Duodenal mucosa (tissue), 2 donors: ENCODE results near the gene POP7.

ENCODE experiments used
- H3K27ac ChIP-seq: one replicate; pipeline ENCODE4 v1.7.0; 2013; ENCODE audit warnings: low read depth, low read length
- H3K27me3 ChIP-seq, 2 donors: one replicate each; pipeline ENCODE4 v1.7.0; 2013; ENCODE audit warnings: low read length in 2 of 2, control low read depth in 1 of 2; ENCODE audit not compliant: insufficient read depth in 2 of 2, control insufficient read depth in 1 of 2
- H3K36me3 ChIP-seq, 2 donors: one replicate each; pipeline ENCODE4 v1.7.0; 2013; ENCODE audit warnings: low read length in 2 of 2, control low read depth in 1 of 2; ENCODE audit not compliant: insufficient read depth in 2 of 2, control insufficient read depth in 1 of 2
- H3K4me1 ChIP-seq, 2 donors: one replicate each; pipeline ENCODE4 v1.7.0; 2013; ENCODE audit warnings: low read length in 2 of 2, control low read depth in 1 of 2; ENCODE audit not compliant: insufficient read depth in 2 of 2, control insufficient read depth in 1 of 2
- H3K4me3 ChIP-seq, 2 donors: one replicate each; pipeline ENCODE4 v1.7.0; 2013; ENCODE audit warnings: low read length in 2 of 2, low read depth in 1 of 2
- H3K9ac ChIP-seq, 2 donors: one replicate each; pipeline ENCODE4 v1.7.0; 2013; ENCODE audit warnings: low read length in 2 of 2, low read depth in 1 of 2
- H3K9me3 ChIP-seq, 2 donors: one replicate each; pipeline ENCODE4 v1.7.0; 2013; ENCODE audit warnings: low read length in 2 of 2, control low read depth in 1 of 2; ENCODE audit not compliant: control insufficient read depth in 1 of 2

The POP7 gene

GRCh38 chr7:100673942-100674410 is 31.9 kb upstream of the POP7 start:
- Histone ChIP-seq H3K4me3 (peak overlapping the region; percentile 85 to 91), H3K9me3 (no peaks in the 10 kb centered on the region), H3K27me3 (no peaks in the 10 kb centered on the region), H3K36me3 (peaks cover 15 to 25% of the 10 kb centered on the region in 2 donors), H3K9ac (peak overlapping the region; percentile 80 to 91), H3K27ac (peak overlapping the region; percentile 98), H3K4me1 (peaks cover 5 to 10% of the 10 kb centered on the region in 2 donors)

DNA sequence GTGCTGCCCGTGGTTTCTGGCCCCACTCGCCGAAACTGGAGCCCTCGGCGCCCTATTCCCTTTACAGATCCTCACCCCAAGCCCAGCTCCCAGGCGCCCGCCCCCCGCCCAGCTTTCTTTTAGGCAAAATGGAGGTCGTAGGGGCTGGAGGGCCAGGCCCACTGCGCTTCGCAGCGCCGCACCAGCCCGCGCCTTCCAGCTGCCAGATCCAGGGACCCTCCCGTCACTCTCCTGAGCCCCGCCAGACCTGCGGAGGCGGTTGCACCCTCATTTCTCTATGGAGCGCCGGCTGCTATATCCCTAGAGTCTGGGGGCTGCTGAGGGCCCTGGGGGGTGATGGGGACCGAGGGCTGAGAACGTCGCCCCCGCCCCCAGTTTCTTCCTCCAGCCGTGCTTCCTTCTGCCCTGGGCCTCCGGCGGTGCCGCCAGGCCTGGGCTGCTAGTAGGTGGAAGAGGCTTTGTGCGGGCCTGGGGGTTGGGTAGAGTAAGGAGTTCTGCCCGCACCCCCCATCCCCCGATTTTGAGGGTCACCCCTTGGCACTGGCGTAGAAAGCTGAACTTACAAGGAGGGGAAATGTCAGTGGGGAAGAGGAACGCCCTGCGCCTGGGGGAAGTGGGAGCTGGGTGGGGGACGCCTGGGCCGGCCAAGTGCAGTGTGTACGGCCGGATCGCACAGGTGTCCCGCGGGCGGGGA is 31.4 kb upstream of the POP7 start:
- Histone ChIP-seq H3K27ac (peak overlapping the region; percentile 98), H3K4me3 (peak overlapping the region; percentile 85 to 91), H3K4me1 (peaks cover 5 to 10% of the 10 kb centered on the region in 2 donors), H3K9ac (peak overlapping the region; percentile 80 to 84), H3K9me3 (no peaks in the 10 kb centered on the region), H3K27me3 (no peaks in the 10 kb centered on the region), H3K36me3 (peaks cover 15 to 29% of the 10 kb centered on the region in 2 donors)

GRCh38 chr7:100675105-100675451 is 30.8 kb upstream of the POP7 start:
- Histone ChIP-seq H3K9me3 (no peaks in the 10 kb centered on the region), H3K4me1 (peaks cover 5 to 10% of the 10 kb centered on the region in 2 donors), H3K36me3 (peaks cover 15 to 33% of the 10 kb centered on the region in 2 donors), H3K4me3 (peak overlapping the region; percentile 85 to 91), H3K27ac (peak overlapping the region; percentile 66), H3K27me3 (no peaks in the 10 kb centered on the region), H3K9ac (peak overlapping the region; percentile 80 to 84)

GRCh38 chr7:100675581-100676350 is 30.2 kb upstream of the POP7 start:
- peaks cover 5 to 10% of the 10 kb centered on the region in 2 donors for H3K4me1 ChIP-seq
- H3K27ac ChIP-seq = peak overlapping the region; percentile 66
- H3K9ac ChIP-seq = peak overlapping the region; percentile 10 to 54
- no peaks in the 10 kb centered on the region for H3K9me3 ChIP-seq
- no peaks in the 10 kb centered on the region for H3K27me3 ChIP-seq
- peak overlapping the region; percentile 85 to 91 for H3K4me3 ChIP-seq
- H3K36me3 ChIP-seq = peaks cover 15 to 37% of the 10 kb centered on the region in 2 donors

- Histone ChIP-seq H3K9me3 (no peaks in the 10 kb centered on the region), H3K36me3 (peaks cover 15 to 43% of the 10 kb centered on the region in 2 donors), H3K9ac (peak overlapping the region in 1 of 2 donors; percentile 10), H3K27me3 (no peaks in the 10 kb centered on the region), H3K4me1 (peaks cover 5 to 10% of the 10 kb centered on the region in 2 donors), H3K4me3 (peak overlapping the region in 1 of 2 donors; percentile 85), H3K27ac (peak overlapping the region; percentile 66)
These were observed 29.2 kb upstream of the POP7 start for GRCh38 chr7:100676501-100677306.

DNA sequence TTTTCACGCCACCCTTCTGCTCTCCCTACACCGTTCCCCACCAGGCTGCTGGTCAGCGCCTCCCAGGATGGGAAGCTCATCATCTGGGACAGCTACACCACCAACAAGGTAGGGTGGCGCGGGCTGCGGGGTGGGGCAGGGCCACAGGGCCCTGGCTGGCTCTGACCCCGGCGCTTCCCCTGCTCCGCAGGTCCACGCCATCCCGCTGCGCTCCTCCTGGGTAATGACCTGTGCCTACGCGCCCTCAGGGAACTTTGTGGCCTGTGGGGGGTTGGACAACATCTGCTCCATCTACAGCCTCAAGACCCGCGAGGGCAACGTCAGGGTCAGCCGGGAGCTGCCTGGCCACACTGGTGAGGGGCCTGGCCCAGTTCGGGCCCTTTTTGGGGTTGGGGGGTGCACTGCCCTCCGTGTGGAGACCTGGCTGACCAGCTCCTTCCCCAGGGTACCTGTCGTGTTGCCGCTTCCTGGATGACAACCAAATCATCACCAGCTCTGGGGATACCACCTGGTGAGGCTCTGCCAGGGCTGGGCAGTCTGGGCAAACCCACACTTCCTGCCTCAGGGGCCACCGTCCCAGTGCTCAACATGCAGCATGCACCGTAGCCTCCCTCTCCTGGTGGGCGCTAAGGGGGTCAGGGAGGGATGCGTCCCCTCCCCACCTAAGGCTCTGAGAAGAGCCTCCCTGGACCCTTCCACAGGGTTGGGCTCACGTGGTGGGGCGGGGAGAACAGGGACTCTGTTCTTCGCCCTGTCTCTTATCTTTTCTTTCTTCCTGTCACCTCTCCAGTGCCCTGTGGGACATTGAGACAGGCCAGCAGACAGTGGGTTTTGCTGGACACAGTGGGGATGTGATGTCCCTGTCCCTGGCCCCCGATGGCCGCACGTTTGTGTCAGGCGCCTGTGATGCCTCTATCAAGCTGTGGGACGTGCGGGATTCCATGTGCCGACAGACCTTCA is 28.3 kb upstream of the POP7 start:
- Histone ChIP-seq H3K9me3 (no peaks in the 10 kb centered on the region), H3K27me3 (no peaks in the 10 kb centered on the region), H3K27ac (no peak overlapping the region), H3K36me3 (peaks cover 15 to 52% of the 10 kb centered on the region in 2 donors), H3K4me3 (no peak overlapping the region), H3K9ac (no peak overlapping the region), H3K4me1 (peaks cover 5 to 10% of the 10 kb centered on the region in 2 donors)

DNA sequence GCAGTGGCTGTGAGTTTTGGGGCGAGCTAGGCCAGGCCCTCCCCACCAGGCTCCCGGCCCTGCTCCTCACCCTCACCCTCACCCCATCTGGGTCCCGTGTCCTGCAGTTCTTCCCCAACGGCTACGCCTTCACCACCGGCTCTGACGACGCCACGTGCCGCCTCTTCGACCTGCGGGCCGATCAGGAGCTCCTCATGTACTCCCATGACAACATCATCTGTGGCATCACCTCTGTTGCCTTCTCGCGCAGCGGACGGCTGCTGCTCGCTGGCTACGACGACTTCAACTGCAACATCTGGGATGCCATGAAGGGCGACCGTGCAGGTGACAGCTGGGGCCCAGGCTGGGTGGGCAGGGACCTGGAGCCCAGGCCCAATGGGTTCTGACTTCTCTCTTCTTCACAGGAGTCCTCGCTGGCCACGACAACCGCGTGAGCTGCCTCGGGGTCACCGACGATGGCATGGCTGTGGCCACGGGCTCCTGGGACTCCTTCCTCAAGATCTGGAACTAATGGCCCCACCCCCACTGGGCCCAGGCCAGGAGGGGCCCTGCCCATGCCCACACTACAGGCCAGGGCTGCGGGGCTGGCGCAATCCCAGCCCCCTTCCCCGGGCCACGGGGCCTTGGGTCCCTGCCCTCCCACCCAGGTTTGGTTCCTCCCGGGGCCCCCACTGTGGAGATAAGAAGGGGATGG is 27.5 kb upstream of the POP7 start:
- H3K27ac ChIP-seq = no peak overlapping the region
- H3K27me3 ChIP-seq = no peaks in the 10 kb centered on the region
- peaks cover 5 to 10% of the 10 kb centered on the region in 2 donors for H3K4me1 ChIP-seq
- peaks cover 15 to 60% of the 10 kb centered on the region in 2 donors for H3K36me3 ChIP-seq
- no peaks in the 10 kb centered on the region for H3K9me3 ChIP-seq
- no peak overlapping the region for H3K9ac ChIP-seq
- H3K4me3 ChIP-seq = no peak overlapping the region

- Histone ChIP-seq H3K9ac (no peak overlapping the region), H3K36me3 (peaks cover 17 to 68% of the 10 kb centered on the region in 2 donors), H3K9me3 (no peaks in the 10 kb centered on the region), H3K4me1 (peaks cover 5 to 10% of the 10 kb centered on the region in 2 donors), H3K4me3 (no peak overlapping the region), H3K27ac (no peak overlapping the region), H3K27me3 (no peaks in the 10 kb centered on the region)
These were observed 26.6 kb upstream of the POP7 start for GRCh38 chr7:100679129-100679926.
